ENCODE data around the gene EEF1AKMT4. TPM values are rescaled to one million over a fixed set of nuclear protein-coding genes. Genes with fewer than 3 reads are reported as not detected.
A peak's percentile ranks its signal among the peaks of the same experiment; 100 is the strongest.
"Not testable (repeated sequence)": the region's sequence is repeated elsewhere in the genome, so short reads cannot be mapped to it uniquely, and the experiment has no call there.

EEF1AKMT4 gene
- total RNA-seq, 1 experiment from 2014 or later, result 7.3 TPM

GRCh38 chr3:184259878-184260723 is 10.6 kb downstream of the EEF1AKMT4 start:
- DNase-seq (ENCODE audit: low read depth), result peak; percentile 25

- no peak for DNase-seq (ENCODE audit: low read depth)
These were observed 11.3 kb downstream of the EEF1AKMT4 start for GRCh38 chr3:184260724-184261269.

DNA sequence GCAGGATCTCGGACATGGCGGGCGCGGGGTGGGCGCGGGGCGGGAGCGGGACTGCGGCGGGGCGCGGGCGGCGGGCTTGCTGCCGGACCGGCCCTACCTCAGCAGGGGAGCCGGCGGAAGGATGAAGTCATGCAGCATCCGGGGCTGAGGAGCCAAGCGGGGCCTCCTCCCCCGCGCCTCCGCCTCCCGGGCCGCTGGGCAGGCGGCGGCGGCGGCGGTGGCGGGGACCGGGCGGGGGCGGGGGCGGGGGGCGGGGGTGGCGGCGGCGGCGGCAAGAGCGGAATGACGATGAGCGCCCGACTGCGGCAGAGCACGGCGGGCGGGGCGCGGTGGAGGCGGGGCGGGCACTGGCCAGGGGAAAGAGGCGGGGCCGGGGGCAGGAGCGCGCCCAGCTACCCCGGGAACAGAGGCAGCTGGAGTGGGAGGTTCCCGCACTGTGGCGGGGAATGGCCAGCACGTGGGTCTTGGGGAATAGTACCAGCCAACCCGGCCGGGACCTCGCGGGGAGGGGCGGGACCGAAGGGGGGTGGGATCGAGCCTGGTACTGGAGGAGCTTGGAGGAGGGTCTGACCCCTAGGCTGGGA is 11.9 kb downstream of the EEF1AKMT4 start, which contains the start of gene CAMK2N2:
CAMK2N2 (minus strand) TSS at position 284 of the 584 bp plus-strand sequence; CDS start at position 16, 268 bp downstream.
- peak; percentile 72 for DNase-seq (ENCODE audit: low read depth)

DNA sequence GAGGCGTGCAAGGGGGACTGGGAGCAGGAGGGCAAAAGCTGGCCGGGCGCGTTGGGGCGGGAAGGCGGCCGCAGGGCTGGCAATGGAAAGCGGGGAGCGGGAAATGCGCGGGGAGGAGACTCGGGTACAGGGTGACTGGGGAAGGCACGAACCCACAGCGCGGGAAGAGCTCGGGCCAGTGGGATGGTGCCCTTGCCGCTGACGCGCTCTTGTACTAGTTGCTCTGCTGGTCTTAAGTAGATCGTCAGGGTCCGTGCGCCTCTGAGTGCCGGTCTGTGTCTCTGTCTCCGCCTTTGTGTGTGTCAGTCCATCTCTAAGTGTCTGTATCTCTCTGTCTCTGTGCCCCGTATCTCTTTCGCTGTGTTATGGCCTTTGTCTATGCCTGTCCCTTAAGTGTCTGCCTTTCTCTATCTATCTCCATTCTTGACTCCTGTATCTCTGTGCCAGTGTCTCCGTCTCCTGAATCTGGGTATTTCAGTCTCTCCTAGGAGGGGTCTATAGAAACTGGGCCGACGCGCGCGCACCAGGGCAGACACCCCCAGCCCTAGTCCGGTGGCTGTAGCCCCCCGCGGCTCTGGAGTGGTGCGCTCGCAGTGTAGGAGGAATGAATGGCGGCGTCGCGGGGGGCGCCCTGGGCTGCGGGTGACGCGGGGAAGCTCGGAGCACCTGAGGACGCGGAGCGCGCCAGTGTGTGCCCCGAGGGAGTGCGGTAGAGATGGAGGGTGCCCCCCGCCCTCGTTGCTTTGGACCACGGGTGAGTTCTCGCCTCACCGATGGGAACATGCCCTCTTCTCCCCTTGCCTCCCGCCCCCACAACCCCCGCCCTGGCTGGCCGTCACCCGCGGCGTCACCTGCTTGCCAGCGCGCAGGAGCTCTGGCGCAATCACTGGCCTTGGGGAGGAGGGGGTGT is 12.6 kb downstream of the EEF1AKMT4 start:
- DNase-seq (ENCODE audit: low read depth), result peak; percentile 44

GRCh38 chr3:184262764-184263179 is 13.3 kb downstream of the EEF1AKMT4 start:
- no peak for DNase-seq (ENCODE audit: low read depth)

GRCh38 chr3:184267249-184267648 is 17.8 kb downstream of the EEF1AKMT4 start:
- not testable (repeated sequence) for DNase-seq (ENCODE audit: low read depth)

DNA sequence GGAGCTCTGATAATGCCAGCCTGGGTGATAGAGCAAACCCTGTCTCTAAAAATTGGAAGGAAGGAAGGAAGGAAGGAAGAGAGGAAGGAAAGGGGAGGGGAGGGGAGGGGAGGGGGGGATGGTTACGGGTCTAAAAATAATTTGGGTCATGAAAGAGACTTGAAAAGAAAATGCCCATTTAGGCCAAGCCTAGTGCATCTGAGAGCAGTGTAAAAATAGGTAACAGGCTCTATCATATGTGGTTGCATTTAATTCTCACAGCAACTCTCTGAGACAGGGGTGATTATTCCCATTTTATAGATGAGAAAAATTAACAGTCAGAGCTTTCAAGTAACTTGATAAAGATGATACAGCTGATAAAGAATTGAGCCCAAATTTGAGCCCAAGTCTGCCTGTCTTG is 22.8 kb downstream of the EEF1AKMT4 start:
- DNase-seq (ENCODE audit: low read depth), result no peak

- no peak for DNase-seq (ENCODE audit: low read depth)
These were observed 25.9 kb downstream of the EEF1AKMT4 start for GRCh38 chr3:184275381-184275701.

DNA sequence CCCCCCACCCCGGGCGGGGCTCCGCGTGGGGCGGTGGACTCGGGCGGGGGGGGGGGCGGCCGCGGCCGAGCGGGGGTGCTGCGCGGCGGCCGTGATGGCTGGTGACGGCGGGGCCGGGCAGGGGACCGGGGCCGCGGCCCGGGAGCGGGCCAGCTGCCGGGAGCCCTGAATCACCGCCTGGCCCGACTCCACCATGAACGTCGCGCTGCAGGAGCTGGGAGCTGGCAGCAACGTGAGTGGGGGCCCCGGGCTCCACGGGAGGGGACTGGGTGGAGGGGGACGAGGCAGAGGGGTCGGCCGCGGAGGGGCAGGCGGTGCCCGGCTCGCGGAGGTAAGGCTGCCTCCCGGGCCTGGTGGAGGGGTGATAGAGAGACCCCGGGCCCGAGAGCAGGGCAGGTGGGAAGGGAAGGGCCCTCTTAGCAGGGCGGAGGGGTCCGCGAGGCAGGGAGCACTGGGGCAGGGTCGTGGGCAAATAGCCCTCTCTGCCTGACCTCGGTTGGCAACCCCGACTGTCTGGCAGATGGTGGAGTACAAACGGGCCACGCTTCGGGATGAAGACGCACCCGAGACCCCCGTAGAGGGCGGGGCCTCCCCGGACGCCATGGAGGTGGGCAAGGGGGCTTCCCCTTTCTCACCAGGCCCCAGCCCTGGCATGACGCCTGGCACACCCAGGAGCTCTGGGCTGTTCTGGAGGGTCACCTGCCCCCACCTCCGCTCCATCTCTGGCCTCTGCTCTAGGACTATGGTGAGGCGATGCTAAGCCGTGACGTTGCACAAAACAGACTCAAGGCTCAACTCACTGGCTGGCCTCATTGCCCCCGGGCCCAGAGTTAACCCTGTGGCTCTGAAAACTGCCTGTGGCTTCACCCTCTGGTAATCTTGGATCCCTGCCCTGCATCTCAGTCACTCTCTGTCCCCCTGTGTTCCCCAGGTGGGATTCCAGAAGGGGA is 26.8 kb downstream of the EEF1AKMT4 start, which contains the start of gene ECE2:
ECE2 (plus strand) TSS at position 62 of the 950 bp plus-strand sequence; CDS start at position 194, 132 bp downstream.
- no peak for DNase-seq (ENCODE audit: low read depth)

- DNase-seq (ENCODE audit: low read depth), result no peak
These were observed 27.9 kb downstream of the EEF1AKMT4 start for GRCh38 chr3:184277366-184277765.

GRCh38 chr3:184282941-184283340 is 33.5 kb downstream of the EEF1AKMT4 start:
- DNase-seq (ENCODE audit: low read depth), result no peak

- DNase-seq (ENCODE audit: low read depth), result no peak
These were observed 34.2 kb downstream of the EEF1AKMT4 start for GRCh38 chr3:184283681-184284080.

DNA sequence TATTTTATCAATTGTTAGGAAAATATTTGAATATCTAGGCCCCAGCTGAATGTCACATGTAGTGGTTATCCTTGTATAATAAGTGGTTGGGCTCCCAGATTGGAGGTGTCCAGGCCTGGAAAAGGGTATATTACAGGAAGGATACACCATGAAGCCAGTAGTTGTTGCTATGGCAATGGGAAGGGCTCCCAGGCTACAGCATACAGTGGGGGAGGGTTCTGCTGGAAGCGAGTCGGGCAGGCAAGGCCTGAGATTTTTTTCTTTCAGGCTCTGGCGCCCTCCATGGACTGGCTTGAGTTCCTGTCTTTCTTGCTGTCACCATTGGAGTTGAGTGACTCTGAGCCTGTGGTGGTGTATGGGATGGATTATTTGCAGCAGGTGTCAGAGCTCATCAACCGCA is 35.2 kb downstream of the EEF1AKMT4 start:
- peak; percentile 71 for DNase-seq (ENCODE audit: low read depth)

- peak; percentile 47 for DNase-seq (ENCODE audit: low read depth)
These were observed 40.0 kb downstream of the EEF1AKMT4 start for GRCh38 chr3:184289426-184289938.

DNA sequence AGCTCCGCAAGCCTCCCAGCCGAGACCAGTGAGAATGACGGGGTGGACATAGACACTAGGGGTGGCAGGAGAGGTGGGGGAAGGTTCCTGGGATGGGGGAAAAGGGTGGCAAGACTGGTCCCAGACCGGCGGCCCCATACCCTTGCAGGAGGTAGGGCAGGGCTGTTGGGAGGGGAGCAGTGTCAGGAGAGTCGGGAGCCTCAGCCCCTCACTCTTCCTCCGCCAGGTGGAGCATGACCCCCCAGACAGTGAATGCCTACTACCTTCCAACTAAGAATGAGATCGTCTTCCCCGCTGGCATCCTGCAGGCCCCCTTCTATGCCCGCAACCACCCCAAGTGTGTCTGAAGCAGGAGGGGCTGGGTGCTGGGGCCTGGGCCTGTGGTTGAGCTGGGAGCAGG is 40.9 kb downstream of the EEF1AKMT4 start:
- DNase-seq (ENCODE audit: low read depth), result no peak

- DNase-seq (ENCODE audit: low read depth), result no peak
These were observed 41.7 kb downstream of the EEF1AKMT4 start for GRCh38 chr3:184291044-184291737.

- no peak for DNase-seq (ENCODE audit: low read depth)
These were observed 42.4 kb downstream of the EEF1AKMT4 start for GRCh38 chr3:184291738-184292445.

GRCh38 chr3:184295771-184296170 is 46.3 kb downstream of the EEF1AKMT4 start:
- DNase-seq (ENCODE audit: low read depth), result no peak

GRCh38 chr3:184296616-184297015 is 47.1 kb downstream of the EEF1AKMT4 start:
- DNase-seq (ENCODE audit: low read depth), result no peak
